SK-N-SH (cell line): ENCODE data around the gene SUFU.

Experiments
- EP300 ChIP-seq, 2 experiments: IDR thresholded peaks; 2 replicates each; pipeline versions ENCODE4 v1.4.0 to v1.6.1; 2012; ENCODE audit warnings: borderline replicate concordance in 1 of 2, low read depth in 1 of 2, low read length in 1 of 2
- GABPA ChIP-seq: IDR thresholded peaks from 2 replicates; pipeline ENCODE4 v1.4.0; 2012; ENCODE audit warnings: low read depth, mild to moderate bottlenecking
- GATA2 ChIP-seq: sonication (generic); formaldehyde crosslinking; IDR thresholded peaks from 2 replicates; pipeline ENCODE4 v1.5.0; 2020; ENCODE audit warnings: mild to moderate bottlenecking, missing genetic modification reagents
- RAD21 ChIP-seq: IDR thresholded peaks from 2 replicates; pipeline ENCODE4 v1.6.1; 2012; ENCODE audit warnings: mild to moderate bottlenecking, low read length
- RCOR1 ChIP-seq: fragments of 150-350 bp; IDR thresholded peaks from 2 replicates; pipeline ENCODE4 v1.6.1; 2017; ENCODE audit warnings: antibody characterized with exemption, low read length
- YY1 ChIP-seq: IDR thresholded peaks from 2 replicates; pipeline ENCODE4 v1.4.0; 2012; ENCODE audit warnings: low read depth, mild to moderate bottlenecking
- TF ChIP-seq, protein P1 (sequence below): fragments of 200-600 bp; sonication (generic); IDR thresholded peaks from 2 replicates; pipeline ENCODE4 v1.6.1; 2017; ENCODE audit warnings: antibody characterized with exemption, mild to moderate bottlenecking, moderate library complexity
- TF ChIP-seq, protein P2 (sequence below): fragments of 150-350 bp; IDR thresholded peaks from 2 replicates; pipeline ENCODE4 v1.6.1; 2017; ENCODE audit warnings: antibody characterized with exemption, low read length, low read depth, borderline replicate concordance
- TF ChIP-seq, protein P3 (sequence below): IDR thresholded peaks from 2 replicates; pipeline ENCODE4 v1.4.0; 2012; ENCODE audit warnings: low read depth
- TF ChIP-seq, protein P4 (sequence below): IDR thresholded peaks from 2 replicates; pipeline ENCODE4 v1.4.0; 2012; ENCODE audit warnings: low read depth, borderline replicate concordance
- TF ChIP-seq, protein P5 (sequence below): IDR thresholded peaks from 2 replicates; pipeline ENCODE4 v1.6.1; 2012; ENCODE audit warnings: mild to moderate bottlenecking, low read depth, low read length, moderate library complexity

DNA sequence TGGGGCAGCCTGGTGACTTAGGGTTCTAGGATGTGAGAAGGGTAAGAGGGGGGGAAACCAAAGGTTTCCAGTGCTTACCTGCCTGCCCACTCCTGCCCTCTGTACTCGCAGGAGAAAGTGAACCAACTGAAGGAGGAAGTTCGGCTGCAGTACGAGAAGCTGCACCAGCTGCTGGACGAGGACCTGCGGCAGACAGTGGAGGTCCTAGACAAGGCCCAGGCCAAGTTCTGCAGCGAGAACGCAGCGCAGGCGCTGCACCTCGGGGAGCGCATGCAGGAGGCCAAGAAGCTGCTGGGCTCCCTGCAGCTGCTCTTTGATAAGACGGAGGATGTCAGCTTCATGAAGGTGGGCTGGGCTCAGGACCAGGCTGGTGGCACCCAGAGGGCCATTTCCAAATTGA is 151.2 kb downstream of the SUFU start:
- TF ChIP-seq, protein P1, sequence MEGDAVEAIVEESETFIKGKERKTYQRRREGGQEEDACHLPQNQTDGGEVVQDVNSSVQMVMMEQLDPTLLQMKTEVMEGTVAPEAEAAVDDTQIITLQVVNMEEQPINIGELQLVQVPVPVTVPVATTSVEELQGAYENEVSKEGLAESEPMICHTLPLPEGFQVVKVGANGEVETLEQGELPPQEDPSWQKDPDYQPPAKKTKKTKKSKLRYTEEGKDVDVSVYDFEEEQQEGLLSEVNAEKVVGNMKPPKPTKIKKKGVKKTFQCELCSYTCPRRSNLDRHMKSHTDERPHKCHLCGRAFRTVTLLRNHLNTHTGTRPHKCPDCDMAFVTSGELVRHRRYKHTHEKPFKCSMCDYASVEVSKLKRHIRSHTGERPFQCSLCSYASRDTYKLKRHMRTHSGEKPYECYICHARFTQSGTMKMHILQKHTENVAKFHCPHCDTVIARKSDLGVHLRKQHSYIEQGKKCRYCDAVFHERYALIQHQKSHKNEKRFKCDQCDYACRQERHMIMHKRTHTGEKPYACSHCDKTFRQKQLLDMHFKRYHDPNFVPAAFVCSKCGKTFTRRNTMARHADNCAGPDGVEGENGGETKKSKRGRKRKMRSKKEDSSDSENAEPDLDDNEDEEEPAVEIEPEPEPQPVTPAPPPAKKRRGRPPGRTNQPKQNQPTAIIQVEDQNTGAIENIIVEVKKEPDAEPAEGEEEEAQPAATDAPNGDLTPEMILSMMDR = no peak
- TF ChIP-seq GABPA = no peak
- TF ChIP-seq, protein P2, sequence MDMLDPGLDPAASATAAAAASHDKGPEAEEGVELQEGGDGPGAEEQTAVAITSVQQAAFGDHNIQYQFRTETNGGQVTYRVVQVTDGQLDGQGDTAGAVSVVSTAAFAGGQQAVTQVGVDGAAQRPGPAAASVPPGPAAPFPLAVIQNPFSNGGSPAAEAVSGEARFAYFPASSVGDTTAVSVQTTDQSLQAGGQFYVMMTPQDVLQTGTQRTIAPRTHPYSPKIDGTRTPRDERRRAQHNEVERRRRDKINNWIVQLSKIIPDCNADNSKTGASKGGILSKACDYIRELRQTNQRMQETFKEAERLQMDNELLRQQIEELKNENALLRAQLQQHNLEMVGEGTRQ = no peak
- no peak for TF ChIP-seq GATA2 (CRISPR knock-in tag)
- no peak for TF ChIP-seq RCOR1
- TF ChIP-seq, protein P3, sequence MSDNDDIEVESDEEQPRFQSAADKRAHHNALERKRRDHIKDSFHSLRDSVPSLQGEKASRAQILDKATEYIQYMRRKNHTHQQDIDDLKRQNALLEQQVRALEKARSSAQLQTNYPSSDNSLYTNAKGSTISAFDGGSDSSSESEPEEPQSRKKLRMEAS = no peak
- TF ChIP-seq, protein P4, sequence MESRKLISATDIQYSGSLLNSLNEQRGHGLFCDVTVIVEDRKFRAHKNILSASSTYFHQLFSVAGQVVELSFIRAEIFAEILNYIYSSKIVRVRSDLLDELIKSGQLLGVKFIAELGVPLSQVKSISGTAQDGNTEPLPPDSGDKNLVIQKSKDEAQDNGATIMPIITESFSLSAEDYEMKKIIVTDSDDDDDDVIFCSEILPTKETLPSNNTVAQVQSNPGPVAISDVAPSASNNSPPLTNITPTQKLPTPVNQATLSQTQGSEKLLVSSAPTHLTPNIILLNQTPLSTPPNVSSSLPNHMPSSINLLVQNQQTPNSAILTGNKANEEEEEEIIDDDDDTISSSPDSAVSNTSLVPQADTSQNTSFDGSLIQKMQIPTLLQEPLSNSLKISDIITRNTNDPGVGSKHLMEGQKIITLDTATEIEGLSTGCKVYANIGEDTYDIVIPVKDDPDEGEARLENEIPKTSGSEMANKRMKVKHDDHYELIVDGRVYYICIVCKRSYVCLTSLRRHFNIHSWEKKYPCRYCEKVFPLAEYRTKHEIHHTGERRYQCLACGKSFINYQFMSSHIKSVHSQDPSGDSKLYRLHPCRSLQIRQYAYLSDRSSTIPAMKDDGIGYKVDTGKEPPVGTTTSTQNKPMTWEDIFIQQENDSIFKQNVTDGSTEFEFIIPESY = no peak
- TF ChIP-seq YY1 = no peak
- TF ChIP-seq, protein P5, sequence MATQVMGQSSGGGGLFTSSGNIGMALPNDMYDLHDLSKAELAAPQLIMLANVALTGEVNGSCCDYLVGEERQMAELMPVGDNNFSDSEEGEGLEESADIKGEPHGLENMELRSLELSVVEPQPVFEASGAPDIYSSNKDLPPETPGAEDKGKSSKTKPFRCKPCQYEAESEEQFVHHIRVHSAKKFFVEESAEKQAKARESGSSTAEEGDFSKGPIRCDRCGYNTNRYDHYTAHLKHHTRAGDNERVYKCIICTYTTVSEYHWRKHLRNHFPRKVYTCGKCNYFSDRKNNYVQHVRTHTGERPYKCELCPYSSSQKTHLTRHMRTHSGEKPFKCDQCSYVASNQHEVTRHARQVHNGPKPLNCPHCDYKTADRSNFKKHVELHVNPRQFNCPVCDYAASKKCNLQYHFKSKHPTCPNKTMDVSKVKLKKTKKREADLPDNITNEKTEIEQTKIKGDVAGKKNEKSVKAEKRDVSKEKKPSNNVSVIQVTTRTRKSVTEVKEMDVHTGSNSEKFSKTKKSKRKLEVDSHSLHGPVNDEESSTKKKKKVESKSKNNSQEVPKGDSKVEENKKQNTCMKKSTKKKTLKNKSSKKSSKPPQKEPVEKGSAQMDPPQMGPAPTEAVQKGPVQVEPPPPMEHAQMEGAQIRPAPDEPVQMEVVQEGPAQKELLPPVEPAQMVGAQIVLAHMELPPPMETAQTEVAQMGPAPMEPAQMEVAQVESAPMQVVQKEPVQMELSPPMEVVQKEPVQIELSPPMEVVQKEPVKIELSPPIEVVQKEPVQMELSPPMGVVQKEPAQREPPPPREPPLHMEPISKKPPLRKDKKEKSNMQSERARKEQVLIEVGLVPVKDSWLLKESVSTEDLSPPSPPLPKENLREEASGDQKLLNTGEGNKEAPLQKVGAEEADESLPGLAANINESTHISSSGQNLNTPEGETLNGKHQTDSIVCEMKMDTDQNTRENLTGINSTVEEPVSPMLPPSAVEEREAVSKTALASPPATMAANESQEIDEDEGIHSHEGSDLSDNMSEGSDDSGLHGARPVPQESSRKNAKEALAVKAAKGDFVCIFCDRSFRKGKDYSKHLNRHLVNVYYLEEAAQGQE = no peak
- TF ChIP-seq EP300 (IDR thresholded peaks at IDR 0.05; ENCODE audit: borderline replicate concordance in 1 of 2, low read depth in 1 of 2, low read length in 1 of 2) = no peak
- TF ChIP-seq RAD21 = no peak
